Mesendoderm (in vitro differentiated cells): ENCODE data around the gene SCIMP.
"Not testable (repeated sequence)": the region's sequence is repeated elsewhere in the genome, so short reads cannot be mapped to it uniquely, and the experiment has no call there.

Source experiments
- DNase-seq: peaks from one replicate; pipeline ENCODE4 v3.0.0; 2013
- H2AK5ac ChIP-seq: 2 replicates; pipeline ENCODE4 v1.6.1; 2013; ENCODE audit warnings: low read length, inconsistent platforms
- H2BK120ac ChIP-seq: 2 replicates; pipeline ENCODE4 v1.6.1; 2013; ENCODE audit warnings: low read depth, mild to moderate bottlenecking, low read length, moderate library complexity, mixed read lengths
- H2BK15ac ChIP-seq: replicated peaks from 2 replicates; pipeline ENCODE4 v1.6.1; 2013; ENCODE audit warnings: low read depth, mild to moderate bottlenecking, moderate library complexity
- H2BK5ac ChIP-seq: 2 replicates; pipeline ENCODE4 v1.6.1; 2013; ENCODE audit warnings: low read length, inconsistent platforms
- H3K18ac ChIP-seq: 2 replicates; pipeline ENCODE4 v1.6.1; 2013; ENCODE audit warnings: mild to moderate bottlenecking, low read length, mixed read lengths
- H3K23ac ChIP-seq: one replicate; pipeline ENCODE4 v1.6.1; 2013; ENCODE audit warnings: low read length
- H3K27ac ChIP-seq: 2 replicates; pipeline ENCODE4 v1.5.1; 2013; ENCODE audit warnings: low read depth, mild to moderate bottlenecking, inconsistent platforms, low read length, moderate library complexity
- H3K27me3 ChIP-seq: 2 replicates; pipeline ENCODE4 v1.6.1; 2013; ENCODE audit warnings: low read length, control low read depth, mild to moderate bottlenecking, inconsistent platforms; ENCODE audit not compliant: insufficient read depth, poor library complexity
- H3K36me3 ChIP-seq: 2 replicates; pipeline ENCODE4 v1.6.1; 2013; ENCODE audit warnings: low read length, inconsistent platforms; ENCODE audit not compliant: control insufficient read depth, insufficient read depth
- H3K4ac ChIP-seq: one replicate; pipeline ENCODE4 v1.6.1; 2013; ENCODE audit warnings: low read depth, mild to moderate bottlenecking, low read length, moderate library complexity
- H3K4me1 ChIP-seq: 2 replicates; pipeline ENCODE4 v1.6.1; 2013; ENCODE audit warnings: low read depth, low read length, inconsistent platforms; ENCODE audit not compliant: control insufficient read depth
- H3K4me2 ChIP-seq: 2 replicates; pipeline ENCODE4 v1.6.1; 2013; ENCODE audit warnings: low read length
- H3K4me3 ChIP-seq: 2 replicates; pipeline ENCODE4 v1.5.1; 2013; ENCODE audit warnings: mild to moderate bottlenecking, low read length
- H3K56ac ChIP-seq: one replicate; pipeline ENCODE4 v1.6.1; 2013; ENCODE audit warnings: low read length
- H3K79me1 ChIP-seq: 2 replicates; pipeline ENCODE4 v1.6.1; 2013; ENCODE audit warnings: low read length, inconsistent platforms
- H3K79me2 ChIP-seq: 2 replicates; pipeline ENCODE4 v1.6.1; 2013; ENCODE audit warnings: mild to moderate bottlenecking, low read length; ENCODE audit not compliant: control insufficient read depth, insufficient read depth
- H3K9ac ChIP-seq: 2 replicates; pipeline ENCODE4 v1.6.1; 2013; ENCODE audit warnings: low read length, inconsistent platforms
- H4K5ac ChIP-seq: one replicate; pipeline ENCODE4 v1.6.1; 2013; ENCODE audit warnings: low read length
- H4K8ac ChIP-seq: one replicate; pipeline ENCODE4 v1.6.1; 2013; ENCODE audit warnings: low read depth, mild to moderate bottlenecking, control low read depth, low read length, moderate library complexity
- WGBS: extraction: QIAGEN DNeasy Blood & Tissue Kit; methylation state at CpG from one replicate; pipeline ENCODE4 v1.1.7; 2013; ENCODE audit warnings: low lambda C conversion rate, missing lambda C conversion rate; ENCODE audit not compliant: insufficient coverage; ENCODE audit errors: extremely low coverage; 5-methylcytosine and 5-hydroxymethylcytosine counted together

The SCIMP gene

GRCh38 chr17:5233492-5233891, 1.2 kb downstream of the SCIMP start:
- H3K4me1 ChIP-seq, H4K8ac ChIP-seq, H2AK5ac ChIP-seq, H3K79me2 ChIP-seq, H3K27ac ChIP-seq, H3K36me3 ChIP-seq, H2BK15ac ChIP-seq, H3K4me2 ChIP-seq, H4K5ac ChIP-seq, H3K9ac ChIP-seq, H3K4ac ChIP-seq, H2BK5ac ChIP-seq, H2BK120ac ChIP-seq, H3K4me3 ChIP-seq, H3K27me3 ChIP-seq, H3K56ac ChIP-seq, H3K23ac ChIP-seq, H3K79me1 ChIP-seq, H3K18ac ChIP-seq, DNase-seq: not testable (repeated sequence)
- WGBS = no CpG with 5 or more reads among the region's 7 CpGs

- Histone ChIP-seq H2BK5ac (no peak overlapping the region), H3K27me3 (no peaks in the 10 kb centered on the region), H3K79me1 (no peaks in the 10 kb centered on the region), H3K27ac (no peak overlapping the region), H3K4me3 (no peak overlapping the region), H3K23ac (no peak overlapping the region), H3K36me3 (no peaks in the 10 kb centered on the region), H2AK5ac (no peak overlapping the region), H2BK120ac (no peak overlapping the region), H2BK15ac (no peak overlapping the region), H3K56ac (no peak overlapping the region), H3K4me1 (no peaks in the 10 kb centered on the region), H3K9ac (no peak overlapping the region), H4K5ac (no peak overlapping the region), H3K4ac (no peak overlapping the region), H3K18ac (no peak overlapping the region), H3K4me2 (no peak overlapping the region), H3K79me2 (no peaks in the 10 kb centered on the region), H4K8ac (no peak overlapping the region)
- peak; percentile 7 for DNase-seq
- no CpG with 5 or more reads among the region's 15 CpGs for whole genome bisulfite sequencing
Observed at GRCh38 chr17:5226940-5227878, 7.5 kb downstream of the SCIMP start.

GRCh38 chr17:5225668-5226457, 8.8 kb downstream of the SCIMP start:
- no peak overlapping the region for H3K4ac ChIP-seq
- no peak overlapping the region for H3K56ac ChIP-seq
- no peaks in the 10 kb centered on the region for H3K36me3 ChIP-seq
- no peaks in the 10 kb centered on the region for H3K4me1 ChIP-seq
- H3K9ac ChIP-seq = no peak overlapping the region
- H3K4me3 ChIP-seq = no peak overlapping the region
- no peaks in the 10 kb centered on the region for H3K27me3 ChIP-seq
- H2AK5ac ChIP-seq = no peak overlapping the region
- H4K8ac ChIP-seq = no peak overlapping the region
- whole genome bisulfite sequencing = no CpG with 5 or more reads among the region's 17 CpGs
- DNase-seq = no peak
- no peak overlapping the region for H2BK15ac ChIP-seq
- no peak overlapping the region for H3K27ac ChIP-seq
- no peak overlapping the region for H2BK120ac ChIP-seq
- H4K5ac ChIP-seq = no peak overlapping the region
- no peak overlapping the region for H3K4me2 ChIP-seq
- H3K79me1 ChIP-seq = no peaks in the 10 kb centered on the region
- no peaks in the 10 kb centered on the region for H3K79me2 ChIP-seq
- H3K23ac ChIP-seq = no peak overlapping the region
- H3K18ac ChIP-seq = no peak overlapping the region
- H2BK5ac ChIP-seq = no peak overlapping the region

GRCh38 chr17:5221912-5222311, 12.7 kb downstream of the SCIMP start:
- not testable (repeated sequence) for H3K23ac ChIP-seq, H3K27ac ChIP-seq, H2BK5ac ChIP-seq, H2BK120ac ChIP-seq, H2AK5ac ChIP-seq, H3K79me2 ChIP-seq, H3K4ac ChIP-seq, H3K56ac ChIP-seq, DNase-seq, H3K18ac ChIP-seq, H4K8ac ChIP-seq, H3K4me3 ChIP-seq, H3K27me3 ChIP-seq, H3K36me3 ChIP-seq, H4K5ac ChIP-seq, H3K79me1 ChIP-seq, H3K4me2 ChIP-seq, H2BK15ac ChIP-seq, H3K4me1 ChIP-seq, H3K9ac ChIP-seq
- no CpG with 5 or more reads among the region's 12 CpGs for WGBS

- no peaks in the 10 kb centered on the region for H3K79me2 ChIP-seq
- no peak overlapping the region for H3K18ac ChIP-seq
- no peaks in the 10 kb centered on the region for H3K4me1 ChIP-seq
- no peak overlapping the region for H3K4me2 ChIP-seq
- DNase-seq = no peak
- no peak overlapping the region for H2BK15ac ChIP-seq
- H2BK5ac ChIP-seq = no peak overlapping the region
- H4K8ac ChIP-seq = no peak overlapping the region
- H3K36me3 ChIP-seq = no peaks in the 10 kb centered on the region
- H3K4me3 ChIP-seq = no peak overlapping the region
- no peak overlapping the region for H4K5ac ChIP-seq
- no peak overlapping the region for H2BK120ac ChIP-seq
- H3K27ac ChIP-seq = no peak overlapping the region
- H3K79me1 ChIP-seq = no peaks in the 10 kb centered on the region
- no peak overlapping the region for H2AK5ac ChIP-seq
- H3K4ac ChIP-seq = no peak overlapping the region
- no CpG with 5 or more reads among the region's 5 CpGs for WGBS
- no peak overlapping the region for H3K56ac ChIP-seq
- H3K9ac ChIP-seq = no peak overlapping the region
- no peak overlapping the region for H3K23ac ChIP-seq
- no peaks in the 10 kb centered on the region for H3K27me3 ChIP-seq
Observed at GRCh38 chr17:5220074-5220473, 14.6 kb downstream of the SCIMP start.
